Dermis microvascular lymphatic vessel endothelial cell (primary cell): ENCODE measurements around the gene TAF3. TPM values are rescaled to one million over a fixed set of nuclear protein-coding genes. Genes with fewer than 3 reads are reported as not detected.

ENCODE experiments used
- DNase-seq, 2 donors: peaks; one replicate each; pipeline versions ENCODE4 v3.0.0 to v3.0.0-alpha.2; 2010; ENCODE audit warnings: low read depth in 2 of 2
- total RNA-seq: library from RNA; depleted of rRNA; stranded (reverse); fragments of >200 nt; gene quantifications from 2 replicates; pipeline ENCODE4 v1.2.1, GENCODE V29; 2014

Gene TAF3
- total RNA-seq, 1 donor from 2014 or later: 1.0 TPM

GRCh38 chr10:8044908-8045725 is 226.8 kb downstream of the TAF3 start:
- DNase-seq: no peak

DNA sequence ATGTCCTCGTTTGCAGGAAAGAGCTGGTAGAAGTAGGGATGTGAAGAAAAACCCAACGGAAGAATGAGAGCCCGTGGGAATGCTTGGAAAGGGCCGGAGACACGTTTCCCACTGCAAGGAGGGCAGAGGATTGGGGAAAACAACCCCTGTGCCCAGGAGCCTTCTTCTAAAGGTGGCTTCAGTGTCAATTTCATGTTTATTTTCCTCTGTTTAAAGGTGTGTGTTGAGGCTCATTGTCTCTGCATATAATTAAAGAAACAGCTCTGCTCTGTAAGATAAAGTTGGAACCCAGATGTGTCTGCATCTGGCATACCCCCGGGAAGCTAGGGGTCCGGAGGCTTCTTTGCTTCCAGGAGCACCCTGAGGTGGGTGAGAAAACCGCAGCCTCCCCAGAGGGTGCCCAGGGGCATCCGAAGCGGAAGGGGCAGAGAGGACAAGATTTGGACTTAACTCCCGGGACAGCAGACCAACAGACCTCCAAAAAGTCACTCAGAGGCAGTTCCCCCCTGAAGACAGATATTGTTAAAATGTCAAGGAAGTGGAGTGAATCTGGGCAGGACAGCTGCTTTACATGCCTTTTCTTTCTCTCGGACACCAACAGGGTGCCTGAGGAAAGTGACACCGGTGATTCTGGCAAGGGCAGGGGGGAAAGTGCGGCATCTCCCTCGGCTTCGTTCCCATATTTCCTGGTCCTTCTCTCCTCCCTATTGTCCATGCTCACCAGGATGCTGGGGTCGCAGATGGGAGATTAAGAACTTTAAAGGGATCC is 227.6 kb downstream of the TAF3 start:
- DNase-seq: no peak

DNA sequence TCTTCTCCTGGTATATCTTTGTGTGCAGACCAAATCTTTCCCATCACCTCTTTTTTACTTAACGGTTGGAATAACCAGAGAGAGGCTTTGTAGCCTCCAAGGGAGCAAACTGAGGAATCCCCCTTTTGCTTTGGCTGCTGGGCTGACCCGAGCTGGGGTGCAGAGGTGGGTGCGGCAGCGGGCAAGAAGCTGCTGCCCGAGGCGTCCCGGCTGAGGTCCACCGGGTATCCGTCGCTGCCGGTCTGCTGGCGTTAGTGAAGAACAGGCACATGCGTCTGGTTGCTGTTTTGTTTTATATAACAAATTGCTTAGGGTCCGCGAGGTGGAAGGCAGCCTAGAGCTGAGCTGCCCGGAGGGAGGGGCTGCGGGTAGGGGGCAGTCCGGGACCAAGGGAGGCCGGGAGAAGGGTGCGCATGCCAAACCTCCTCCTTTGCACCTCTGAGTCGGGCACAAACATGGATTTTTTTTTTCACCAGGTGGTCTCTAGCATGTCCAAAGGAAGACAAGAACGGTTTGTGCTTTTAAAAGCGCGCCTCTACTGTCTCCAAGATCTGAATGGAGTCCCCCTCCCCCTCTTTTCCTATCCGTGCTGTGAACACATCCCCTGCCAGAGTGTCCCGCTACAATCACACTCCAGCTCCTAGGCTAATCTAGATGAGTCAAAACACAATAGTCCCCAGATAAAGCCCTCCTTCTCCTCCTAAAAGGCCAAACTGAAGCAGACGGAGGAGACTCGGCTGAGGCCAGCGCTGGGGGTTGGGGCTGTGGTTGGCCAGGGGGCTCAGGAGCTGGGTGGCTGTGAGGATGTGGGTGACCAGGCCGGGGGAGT is 229.4 kb downstream of the TAF3 start:
- DNase-seq: no peak

DNA sequence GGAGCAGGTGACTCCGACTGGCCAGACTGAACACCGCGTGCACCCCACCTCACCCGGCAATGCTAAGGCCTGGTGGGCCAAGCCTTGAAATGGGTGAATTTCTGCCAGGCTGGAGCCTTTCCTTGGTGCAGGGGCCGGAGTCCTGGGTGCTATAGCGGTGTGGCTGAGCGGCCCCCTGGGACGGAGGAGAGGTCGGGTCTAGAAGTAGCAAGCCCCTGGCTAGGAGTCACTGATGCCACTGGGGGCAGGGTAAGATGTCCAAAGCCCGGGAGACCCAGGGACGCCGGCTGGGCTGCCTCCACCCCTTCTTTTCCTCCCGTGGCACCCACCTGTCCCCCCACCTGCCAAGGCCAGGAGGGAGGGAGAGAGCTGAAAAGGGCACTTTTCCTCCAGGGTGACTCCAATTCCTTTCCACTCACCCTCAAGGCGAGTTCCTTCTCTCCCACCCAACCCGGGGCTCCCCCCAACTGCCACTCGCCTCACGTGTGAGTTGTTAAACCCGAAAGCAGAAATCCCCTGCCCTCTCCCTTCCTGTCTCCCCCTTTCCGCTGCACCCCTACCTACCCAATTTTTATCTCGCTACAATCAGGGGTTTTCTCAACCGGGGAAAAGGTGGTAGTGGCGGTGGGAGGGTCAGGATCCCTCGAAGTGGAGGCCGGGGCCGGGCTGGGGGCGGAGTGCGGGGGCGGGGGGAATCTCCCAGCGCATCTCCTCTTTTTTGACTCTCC is 230.1 kb downstream of the TAF3 start:
- DNase-seq: no peak

DNA sequence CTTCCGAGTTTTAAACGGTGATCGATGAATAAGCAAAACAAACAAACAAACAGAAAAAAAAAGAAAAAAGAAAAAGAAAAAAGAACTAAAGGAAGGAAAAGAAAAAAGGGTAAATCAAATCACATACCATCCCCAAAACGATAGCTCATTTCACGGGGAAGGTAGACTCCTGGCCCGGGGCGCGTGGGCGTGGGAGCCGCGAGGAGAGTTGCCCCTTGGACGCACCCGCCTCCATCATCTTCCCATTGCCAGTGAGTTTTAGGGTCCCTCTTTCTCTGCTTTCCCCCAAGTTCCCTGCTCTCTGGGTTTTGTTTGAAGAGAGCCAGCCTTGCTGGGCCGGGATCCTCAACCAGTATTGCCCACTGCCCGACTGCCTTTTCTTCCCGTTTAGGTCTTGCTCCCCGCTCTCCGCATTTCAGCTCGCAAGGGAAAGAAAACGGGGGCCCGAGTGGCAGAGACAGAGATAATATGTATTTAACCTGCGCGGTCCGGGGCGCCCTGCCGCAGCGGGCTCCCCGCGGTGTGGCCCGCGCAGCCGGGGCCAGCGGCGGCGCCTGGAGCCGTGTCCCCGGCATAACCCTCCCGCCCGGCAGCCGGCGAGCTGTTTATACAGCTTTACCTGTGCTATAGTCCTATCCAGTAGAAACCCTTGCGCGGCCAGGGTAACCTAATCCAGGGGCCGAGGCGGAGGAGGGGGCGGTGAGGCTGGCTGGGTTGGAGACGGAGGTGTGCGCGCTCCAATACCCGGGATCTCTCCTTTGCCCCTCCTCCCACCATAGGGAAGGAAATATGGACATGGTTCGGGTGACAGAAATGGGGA is 230.9 kb downstream of the TAF3 start:
- no peak for DNase-seq

DNA sequence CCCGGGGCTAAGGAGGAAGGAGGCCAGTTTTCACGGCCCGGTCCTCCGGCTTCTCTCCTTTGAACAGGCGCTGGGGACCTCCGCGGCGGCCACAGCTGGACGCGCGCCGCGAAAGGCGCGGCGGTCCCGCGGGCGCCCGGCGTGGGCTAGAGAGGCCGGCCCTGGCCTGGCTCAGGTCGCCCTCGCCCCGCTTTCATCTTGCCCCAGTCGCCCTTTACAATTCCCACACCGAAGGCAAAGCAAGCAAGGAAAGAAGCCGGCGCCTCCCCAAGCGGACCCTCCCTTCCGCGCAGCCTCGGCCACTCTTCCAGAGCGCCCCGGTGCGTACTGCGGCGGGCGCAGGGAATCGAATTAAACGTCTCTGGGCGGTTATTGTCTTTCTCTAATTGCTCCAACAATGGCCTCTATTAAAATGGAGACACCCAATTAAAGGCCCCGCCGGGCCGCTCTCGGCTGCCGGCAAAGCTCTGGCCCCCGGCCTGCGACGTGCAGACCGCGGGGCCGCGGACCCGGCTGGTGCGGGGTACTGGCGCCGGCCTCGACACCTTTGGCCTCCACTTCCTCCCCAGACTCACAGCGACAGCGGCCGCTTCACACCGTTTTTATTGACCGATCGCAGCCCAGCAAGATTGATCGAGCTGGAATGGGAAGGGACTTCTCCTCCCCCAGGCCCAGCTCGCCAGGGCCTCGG is 231.7 kb downstream of the TAF3 start:
- DNase-seq: peak in 1 of 2 donors; percentile 30

DNA sequence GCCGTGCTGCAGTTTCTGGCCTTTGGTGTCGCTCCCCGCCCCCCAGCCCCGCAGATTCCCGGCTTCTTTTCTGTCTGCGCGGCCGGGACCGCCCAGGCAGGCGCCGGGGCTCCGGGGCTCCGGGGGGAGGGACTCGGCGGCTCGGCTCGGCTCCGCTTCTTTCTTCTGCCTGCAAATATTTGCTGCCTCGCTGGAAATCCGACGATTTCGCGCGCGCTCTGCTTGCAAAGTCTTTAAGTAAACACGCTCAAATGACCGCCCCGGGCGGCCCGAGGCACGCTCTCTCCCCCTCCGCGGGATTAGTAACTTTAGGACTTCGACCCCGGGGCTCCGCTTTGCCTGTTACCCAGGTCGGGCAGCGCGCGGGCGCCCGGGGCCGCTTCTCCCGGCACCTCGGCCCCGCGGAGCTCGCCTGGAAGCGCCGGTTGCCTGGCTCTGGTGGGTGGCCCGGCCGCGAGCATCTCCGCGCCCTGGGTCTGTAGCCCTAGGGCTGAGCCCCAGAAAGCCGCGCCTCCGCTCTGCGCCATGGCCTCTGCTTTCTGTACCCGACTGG is 232.3 kb downstream of the TAF3 start:
- peak in 1 of 2 donors; percentile 47 for DNase-seq

- no peak for DNase-seq
Measured at GRCh38 chr10:8051109-8051821, 233.0 kb downstream of the TAF3 start.

GRCh38 chr10:8051851-8052257 is 233.5 kb downstream of the TAF3 start:
- no peak for DNase-seq

- DNase-seq: no peak
Measured at GRCh38 chr10:8052341-8052955, 234.1 kb downstream of the TAF3 start.

DNA sequence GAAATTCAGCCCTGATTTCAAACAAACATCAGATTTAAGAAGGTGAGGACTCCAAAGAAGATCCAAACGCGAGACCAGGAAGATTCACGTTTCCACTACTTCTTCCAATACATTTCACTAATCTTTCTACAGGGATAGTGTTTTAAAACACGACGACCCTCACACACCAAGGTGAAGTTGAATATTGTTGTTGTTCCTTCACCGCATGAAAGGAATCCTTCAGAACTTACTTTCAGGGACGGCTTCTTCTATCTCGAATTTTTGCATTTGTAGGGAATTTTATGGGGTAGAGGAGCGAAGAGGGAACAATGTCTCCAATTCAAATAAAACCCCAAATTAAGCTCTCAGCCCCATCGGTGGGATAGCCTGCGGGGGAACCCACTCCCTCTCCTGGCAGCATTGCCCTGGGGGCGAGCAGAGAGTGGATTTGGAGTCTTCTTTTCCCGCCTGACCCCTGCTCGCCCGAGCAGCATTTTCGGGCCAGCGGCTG is 234.7 kb downstream of the TAF3 start:
- DNase-seq: no peak

GRCh38 chr10:8053446-8054243 is 235.3 kb downstream of the TAF3 start:
- DNase-seq: peak; percentile 65 to 90

- peak in 1 of 2 donors; percentile 58 for DNase-seq
Measured at GRCh38 chr10:8054244-8054493, 235.9 kb downstream of the TAF3 start.

DNA sequence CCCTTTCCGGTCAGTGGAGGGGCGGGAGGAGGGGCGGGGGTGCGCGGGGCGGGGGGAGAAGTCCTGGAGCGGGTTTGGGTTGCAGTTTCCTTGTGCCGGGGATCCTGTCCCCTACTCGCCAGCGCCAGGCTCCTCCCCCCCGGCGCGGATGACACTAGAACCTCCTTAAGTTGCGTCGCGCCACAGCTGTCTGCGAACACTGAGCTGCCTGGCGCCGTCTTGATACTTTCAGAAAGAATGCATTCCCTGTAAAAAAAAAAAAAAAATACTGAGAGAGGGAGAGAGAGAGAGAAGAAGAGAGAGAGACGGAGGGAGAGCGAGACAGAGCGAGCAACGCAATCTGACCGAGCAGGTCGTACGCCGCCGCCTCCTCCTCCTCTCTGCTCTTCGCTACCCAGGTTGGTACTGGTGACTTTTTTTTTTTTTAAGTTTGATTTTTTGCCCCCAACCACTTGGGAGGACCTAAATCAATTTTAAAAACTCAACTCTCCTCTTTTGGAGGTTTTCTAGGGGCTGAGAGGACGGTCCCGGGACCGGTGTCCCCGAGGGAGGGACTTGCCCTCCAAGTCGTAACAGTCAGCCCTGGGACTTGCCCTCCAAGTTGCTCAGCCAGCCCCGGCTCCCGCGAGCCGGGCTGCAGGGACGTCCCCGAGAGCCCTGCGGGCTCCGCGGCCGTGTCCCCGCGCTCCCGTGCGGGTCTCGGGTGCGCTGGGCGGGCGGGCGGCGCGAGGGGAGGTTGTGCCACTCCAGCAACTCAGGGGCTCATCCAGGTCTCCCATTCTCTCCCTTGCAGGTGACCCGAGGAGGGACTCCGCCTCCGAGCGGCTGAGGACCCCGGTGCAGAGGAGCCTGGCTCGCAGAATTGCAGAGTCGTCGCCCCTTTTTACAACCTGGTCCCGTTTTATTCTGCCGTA is 236.4 kb downstream of the TAF3 start, which contains the start of gene GATA3:
TSS of gene GATA3 (plus strand) at position 195 of the 914 bp plus-strand sequence. CDS start 968 bp downstream, outside the sequence.
- DNase-seq: peak in 1 of 2 donors; percentile 68

- no peak for DNase-seq
Measured at GRCh38 chr10:8055420-8056349, 237.4 kb downstream of the TAF3 start.
